HG03442 (cell line): ENCODE measurements around the gene PAX8.

Experiments used
- ATAC-seq: cut with Tn5 transposase; IDR thresholded peaks from one replicate; pipeline ENCODE4 v1.9.1; 2021; ENCODE audit warnings: mild to moderate bottlenecking, moderate library complexity; ENCODE audit not compliant: unreplicated experiment

Gene PAX8

GRCh38 chr2:113173542-113174375 is 105.0 kb downstream of the PAX8 start, which contains the start of gene PSD4:
Gene PSD4 (plus strand): TSS chr2:113173971. CDS start chr2:113182457, 8,486 bp downstream.
- peak; percentile 78 for ATAC-seq

- no peak for ATAC-seq
These were observed 105.8 kb downstream of the PAX8 start for GRCh38 chr2:113172721-113173541.

GRCh38 chr2:113171334-113172075 is 107.2 kb downstream of the PAX8 start:
- no peak for ATAC-seq

- no peak for ATAC-seq
These were observed 109.1 kb downstream of the PAX8 start for GRCh38 chr2:113169586-113169985.

GRCh38 chr2:113169002-113169530 is 109.7 kb downstream of the PAX8 start:
- ATAC-seq: no peak

GRCh38 chr2:113167962-113168340 is 110.8 kb downstream of the PAX8 start:
- no peak for ATAC-seq

- ATAC-seq: no peak
These were observed 111.4 kb downstream of the PAX8 start for GRCh38 chr2:113167115-113167932.

- no peak for ATAC-seq
These were observed 112.5 kb downstream of the PAX8 start for GRCh38 chr2:113166187-113166645.
